Measurements from ENCODE around the gene PPP1R14C. TPM values are rescaled to one million over a fixed set of nuclear protein-coding genes. Genes with fewer than 3 reads are reported as not detected.

The PPP1R14C gene
- polyA plus RNA-seq, 3 donors: 0.11 TPM; not detected in 2

DNA sequence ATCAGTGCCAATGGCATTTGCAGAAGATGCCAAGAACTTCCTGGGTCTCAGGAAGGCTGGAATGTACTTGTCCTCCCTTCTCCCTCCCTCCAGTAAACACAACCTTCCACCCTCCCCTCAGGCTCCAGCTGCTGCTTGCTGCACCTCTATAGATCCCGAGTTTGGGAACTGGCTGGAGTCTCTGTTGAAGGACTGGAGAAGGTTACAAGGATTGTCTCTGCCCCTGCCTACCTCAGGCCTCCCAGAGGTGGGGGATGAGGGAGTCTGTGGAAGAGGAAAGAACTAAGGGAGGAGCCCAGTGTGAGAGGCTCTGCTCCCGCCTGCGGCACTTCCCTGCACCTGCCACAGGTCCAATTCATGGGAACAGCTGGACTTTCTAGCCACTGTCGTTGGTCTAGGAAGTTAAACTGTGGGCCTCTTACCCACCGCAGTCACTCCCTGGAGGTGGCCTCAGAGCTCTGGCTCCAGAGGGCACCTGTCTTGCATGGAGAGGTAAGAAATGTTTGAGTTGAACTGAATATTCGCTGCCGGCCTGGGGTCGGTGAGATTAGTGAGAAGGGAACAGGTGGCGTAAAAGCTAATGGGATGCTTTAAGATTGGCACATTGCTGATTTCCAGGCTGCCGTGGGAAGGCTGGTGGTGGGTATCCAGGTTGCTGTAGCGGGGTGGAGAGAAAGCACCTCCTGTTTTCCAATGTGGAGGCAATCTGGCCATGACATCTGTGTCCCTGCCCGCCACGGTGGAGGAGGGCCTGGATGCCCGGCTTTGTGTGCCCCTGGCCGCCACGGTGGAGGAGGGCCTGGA is 54.3 kb downstream of the PPP1R14C start:
- H3K9ac ChIP-seq (ENCODE audit: insufficient read depth, low read length, poor library complexity, severe bottlenecking): no peak overlapping the region

DNA sequence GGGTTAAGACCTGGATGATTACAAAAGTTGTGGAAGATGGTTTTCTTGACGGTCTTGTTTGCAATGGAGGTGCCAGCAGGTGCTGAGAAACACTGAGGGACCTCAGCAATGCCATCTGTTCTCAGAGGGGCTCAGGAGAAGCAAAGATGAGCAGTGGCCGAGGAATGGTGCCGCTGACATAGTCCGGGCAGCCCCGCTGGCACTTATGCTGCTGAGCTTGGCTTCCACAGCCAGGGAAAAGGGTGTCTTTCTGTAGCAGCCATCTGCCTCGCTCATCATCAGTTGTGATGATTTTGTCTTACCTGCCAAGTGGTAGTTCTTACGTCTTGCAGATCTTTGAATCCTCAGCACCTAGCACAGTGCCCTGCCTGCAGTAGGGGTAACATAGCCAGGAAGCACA is 55.7 kb downstream of the PPP1R14C start:
- Mint-ChIP-seq H3K27me3 (ENCODE audit: low read depth in 3 of 3) (peaks cover 3 to 6% (median 6%) of the 10 kb centered on the region in 3 donors), H3K4me1 (no peaks in the 10 kb centered on the region), H3K4me3 (no peak overlapping the region), H3K36me3 (no peaks in the 10 kb centered on the region), H3K9me3 (peaks cover 0 to 5% (median 0%) of the 10 kb centered on the region in 7 donors), H3K27ac (no peak overlapping the region)
- Histone ChIP-seq H3K36me3 (replicated peaks in 1 of 2; ENCODE audit: control insufficient read depth in 1 of 2, insufficient read depth in 2 of 2, low read length in 2 of 2) (no peaks in the 10 kb centered on the region), H3K4me1 (ENCODE audit: control insufficient read depth in 1 of 2, insufficient read depth in 2 of 2, low read length in 2 of 2) (no peaks in the 10 kb centered on the region), H4K20me1 (ENCODE audit: insufficient read depth, low read length) (no peaks in the 10 kb centered on the region), H3K79me2 (ENCODE audit: insufficient read depth, low read length) (no peaks in the 10 kb centered on the region), H3K4me2 (replicated peaks; ENCODE audit: extremely low read depth, low read length, poor library complexity, severe bottlenecking) (no peak overlapping the region), H3K27me3 (ENCODE audit: control insufficient read depth in 2 of 2, insufficient read depth in 2 of 2, low read length in 2 of 2) (no peaks in the 10 kb centered on the region), H3K27ac (ENCODE audit: low read depth in 1 of 2, low read length in 2 of 2) (no peak overlapping the region), H3K4me3 (replicated peaks in 1 of 3; ENCODE audit: low read depth in 2 of 3, low read length in 3 of 3) (no peak overlapping the region), H2AFZ (ENCODE audit: insufficient read depth, low read depth, low read length, poor library complexity, severe bottlenecking) (no peak overlapping the region), H3K9me3 (replicated peaks in 1 of 2; ENCODE audit: control insufficient read depth in 1 of 2, insufficient read depth in 1 of 2, low read length in 2 of 2) (no peaks in the 10 kb centered on the region), H3K9ac (ENCODE audit: insufficient read depth, low read length, poor library complexity, severe bottlenecking) (no peak overlapping the region)
- 98% methylated on average over 7 of the region's 7 CpGs for WGBS (ENCODE audit: insufficient coverage)
- DNase-seq: no peak
- TF ChIP-seq CTCF (IDR thresholded peaks at IDR 0.05): no peak
- intact Hi-C loops (cut with micrococcal nuclease): no loop called here

More for the DNA sequence above, 54.3 kb downstream of the PPP1R14C start:
- Histone ChIP-seq H3K4me1 (ENCODE audit: control insufficient read depth in 1 of 2, insufficient read depth in 2 of 2, low read length in 2 of 2) (no peaks in the 10 kb centered on the region), H3K9me3 (replicated peaks in 1 of 2; ENCODE audit: control insufficient read depth in 1 of 2, insufficient read depth in 1 of 2, low read length in 2 of 2) (no peaks in the 10 kb centered on the region), H3K27ac (ENCODE audit: low read depth in 1 of 2, low read length in 2 of 2) (no peak overlapping the region), H3K36me3 (replicated peaks in 1 of 2; ENCODE audit: control insufficient read depth in 1 of 2, insufficient read depth in 2 of 2, low read length in 2 of 2) (no peaks in the 10 kb centered on the region), H4K20me1 (ENCODE audit: insufficient read depth, low read length) (no peaks in the 10 kb centered on the region), H3K4me2 (replicated peaks; ENCODE audit: extremely low read depth, low read length, poor library complexity, severe bottlenecking) (no peak overlapping the region), H2AFZ (ENCODE audit: insufficient read depth, low read depth, low read length, poor library complexity, severe bottlenecking) (no peak overlapping the region), H3K79me2 (ENCODE audit: insufficient read depth, low read length) (no peaks in the 10 kb centered on the region), H3K4me3 (replicated peaks in 1 of 3; ENCODE audit: low read depth in 2 of 3, low read length in 3 of 3) (no peak overlapping the region), H3K27me3 (ENCODE audit: control insufficient read depth in 2 of 2, insufficient read depth in 2 of 2, low read length in 2 of 2) (peaks cover 0 to 3% of the 10 kb centered on the region in 2 donors)
- no peaks in the 10 kb centered on the region for H3K36me3 Mint-ChIP-seq
- H3K9me3 Mint-ChIP-seq: peaks cover 0 to 5% (median 0%) of the 10 kb centered on the region in 7 donors
- no peak for DNase-seq
- peaks cover 2 to 9% (median 7%) of the 10 kb centered on the region in 3 donors for H3K27me3 Mint-ChIP-seq (ENCODE audit: low read depth in 3 of 3)
- no peak for TF ChIP-seq CTCF (IDR thresholded peaks at IDR 0.05)
- H3K27ac Mint-ChIP-seq: no peak overlapping the region
- intact Hi-C loops (cut with micrococcal nuclease): no loop called here
- H3K4me1 Mint-ChIP-seq: no peaks in the 10 kb centered on the region
- WGBS (ENCODE audit: insufficient coverage): 93% methylated on average over 15 of the region's 16 CpGs
- no peak overlapping the region for H3K4me3 Mint-ChIP-seq
